Ovary (tissue), 9 donors: ENCODE measurements around the gene LGALS12. TPM values are rescaled to one million over a fixed set of nuclear protein-coding genes. Genes with fewer than 3 reads are reported as not detected.

Source experiments
- DNase-seq, 5 donors: peaks; one replicate each; pipeline ENCODE4 v3.0.0-alpha.2; 2019 to 2020
- H3K27ac ChIP-seq, 2 donors: fragments of 200-600 bp; one replicate each; pipeline versions ENCODE4 v1.5.1 to v1.8.0; 2019 to 2022
- H3K27me3 ChIP-seq: fragments of 200-600 bp; one replicate; pipeline ENCODE4 v1.8.0; 2022
- H3K36me3 ChIP-seq: fragments of 200-600 bp; sonication (generic); one replicate; pipeline ENCODE4 v1.5.1; 2019
- H3K4me1 ChIP-seq: one replicate; pipeline ENCODE4 v1.8.1; 2013; ENCODE audit warnings: mild to moderate bottlenecking, moderate library complexity; ENCODE audit not compliant: insufficient read depth
- H3K4me3 ChIP-seq: fragments of 200-600 bp; sonication (generic); one replicate; pipeline ENCODE4 v1.5.1; 2017
- H3K9me3 ChIP-seq, 2 donors: fragments of 200-600 bp in 1 of 2; sonication (generic) in 1 of 2; one replicate each; pipeline versions ENCODE4 v1.5.1 to v1.8.1; 2013 to 2019; ENCODE audit warnings: mild to moderate bottlenecking in 1 of 2, moderate library complexity in 1 of 2
- CTCF ChIP-seq, 3 donors: fragments of 450-650 bp in 2 of 3; fragments of 200-600 bp in 1 of 3; IDR thresholded peaks; one replicate each; pipeline versions ENCODE4 v1.5.1 to v1.8.0; 2016 to 2022; ENCODE audit warnings: antibody characterized with exemption in 3 of 3, mild to moderate bottlenecking in 1 of 3
- EP300 ChIP-seq: sonication (generic); formaldehyde crosslinking; IDR thresholded peaks from one replicate; pipeline ENCODE4 v1.6.1; 2017; ENCODE audit warnings: antibody characterized with exemption
- POLR2A ChIP-seq: fragments of 450-650 bp; IDR thresholded peaks from one replicate; pipeline ENCODE4 v1.6.1; 2017; ENCODE audit warnings: antibody characterized with exemption, mild to moderate bottlenecking, moderate library complexity
- WGBS, 3 donors: extraction: QIAGEN DNeasy Blood & Tissue Kit in 1 of 3; methylation state at CpG; one replicate each; pipeline versions ENCODE4 v1.1.5 to v1.1.7; 2013 to 2017; 5-methylcytosine and 5-hydroxymethylcytosine counted together
- intact Hi-C, 4 donors: fragments of 100-400 bp; cut with DNase I; formaldehyde crosslinking; loops; one replicate each; pipeline versions ENCODE4 v1.11.0 to v1.15.1; 2022 to 2023
- polyA plus RNA-seq, 2 donors: library from polyadenylated mRNA; stranded (reverse); fragments of 200-250 nt in 1 of 2; fragments of 350-450 nt in 1 of 2; fragmentation: Illumina TruSeq in 1 of 2; extraction: RNeasy Lipid Tissue Mini Kit (QIAGEN cat#74804) in 1 of 2; gene quantifications; one replicate each; pipeline ENCODE4 v1.2.3, GENCODE V29; 2013 to 2014
- total RNA-seq, 7 donors: library from RNA; depleted of rRNA in 2 of 7; stranded (reverse); fragments of >200 nt in 2 of 7; fragmentation: NEBNext Ultra II Directional in 3 of 7; extraction: Animal tissue kit (Norgen Biotek cat#: 25700) in 3 of 7; gene quantifications; one replicate each; pipeline versions ENCODE4 v1.1.0 to v1.2.4, GENCODE V29; 2016 to 2023
- donor health status: DM: no; HTN: no; CAD: no; lungs with moderate emphysema.
- donor health status: DM: no; HTN: no; CAD: no.
- donor health status: Bipolar disorder and iron deficiency.
- donor health status: DM: yes; HTN: yes; CAD: no.
- donor health status: DM: no; HTN: no; CAD: no.
- donor health status: DM: yes; HTN: yes; CAD: no.

Gene LGALS12
- total and polyA plus RNA-seq, 9 donors: 0.19 to 28.7 (median 0.74) TPM; not detected in 1

- no peaks in the 10 kb centered on the region for H3K36me3 ChIP-seq
- H3K9me3 ChIP-seq: no peaks in the 10 kb centered on the region
- 0 to 11% (median 0%) methylated on average over 1 of the region's 1 CpG for WGBS, 3 donors
- no peak for TF ChIP-seq POLR2A
- no peak for TF ChIP-seq CTCF (IDR thresholded peaks at IDR 0.05)
- TF ChIP-seq EP300: no peak
- H3K27ac ChIP-seq: no peak overlapping the region
- H3K4me1 ChIP-seq: no peaks in the 10 kb centered on the region
- no peak for DNase-seq
- H3K27me3 ChIP-seq: no peaks in the 10 kb centered on the region
- intact Hi-C loops: no loop called here
- H3K4me3 ChIP-seq: no peak overlapping the region
These were observed 12.7 kb downstream of the LGALS12 start for GRCh38 chr11:63518548-63518947.

GRCh38 chr11:63520606-63521170 is 14.8 kb downstream of the LGALS12 start:
- H3K27me3 ChIP-seq: no peaks in the 10 kb centered on the region
- no peak overlapping the region for H3K4me3 ChIP-seq
- no peak overlapping the region for H3K27ac ChIP-seq
- DNase-seq: no peak
- intact Hi-C loops: no loop called here
- TF ChIP-seq EP300 (no peak), POLR2A (no peak), CTCF (IDR thresholded peaks at IDR 0.05) (no peak)
- H3K9me3 ChIP-seq: no peaks in the 10 kb centered on the region
- H3K36me3 ChIP-seq: no peaks in the 10 kb centered on the region
- WGBS, 3 donors: 84 to 89% (median 86%) methylated on average over 5 of the region's 5 CpGs
- no peaks in the 10 kb centered on the region for H3K4me1 ChIP-seq

- H3K27ac ChIP-seq: no peak overlapping the region
- WGBS, 3 donors: 82 to 92% (median 84%) methylated on average over 2 of the region's 2 CpGs
- H3K9me3 ChIP-seq: no peaks in the 10 kb centered on the region
- no peak for DNase-seq
- no peak overlapping the region for H3K4me3 ChIP-seq
- no peaks in the 10 kb centered on the region for H3K27me3 ChIP-seq
- no peak for TF ChIP-seq POLR2A
- TF ChIP-seq EP300: no peak
- TF ChIP-seq CTCF (IDR thresholded peaks at IDR 0.05): no peak
- H3K36me3 ChIP-seq: no peaks in the 10 kb centered on the region
- intact Hi-C loops: no loop called here
- H3K4me1 ChIP-seq: no peaks in the 10 kb centered on the region
These were observed 16.0 kb downstream of the LGALS12 start for GRCh38 chr11:63521896-63522295.

GRCh38 chr11:63523151-63523550 is 17.3 kb downstream of the LGALS12 start:
- intact Hi-C loops: no loop called here
- WGBS, 3 donors: 76 to 77% (median 77%) methylated on average over 7 of the region's 7 CpGs
- H3K4me3 ChIP-seq: no peak overlapping the region
- H3K27ac ChIP-seq: no peak overlapping the region
- TF ChIP-seq CTCF (IDR thresholded peaks at IDR 0.05): no peak
- TF ChIP-seq POLR2A: no peak
- no peak for TF ChIP-seq EP300
- no peak for DNase-seq
- H3K9me3 ChIP-seq: no peaks in the 10 kb centered on the region
- no peaks in the 10 kb centered on the region for H3K27me3 ChIP-seq
- no peaks in the 10 kb centered on the region for H3K36me3 ChIP-seq
- no peaks in the 10 kb centered on the region for H3K4me1 ChIP-seq
